Measurements from ENCODE around the gene CACNA2D3. TPM values are rescaled to one million over a fixed set of nuclear protein-coding genes. Genes with fewer than 3 reads are reported as not detected.
A peak's percentile ranks its signal among the peaks of the same experiment; 100 is the strongest.

The CACNA2D3 gene
- total and polyA plus RNA-seq, 4 donors = 14.1 to 34.5 (median 33.4) TPM

GRCh38 chr3:54914180-54914579 is 791.8 kb downstream of the CACNA2D3 start:
- no peaks in the 10 kb centered on the region for H3K4me1 ChIP-seq (ENCODE audit: control insufficient read depth, insufficient read depth, low read length)
- no peaks in the 10 kb centered on the region for H3K36me3 ChIP-seq (ENCODE audit: control insufficient read depth, insufficient read depth, low read length)
- no peak overlapping the region for H3K4me3 ChIP-seq (ENCODE audit: low read depth, low read length)
- H3K27ac ChIP-seq (ENCODE audit: low read depth, low read length) = no peak overlapping the region
- WGBS (ENCODE audit: insufficient coverage) = no CpG with 5 or more reads among the region's 2 CpGs
- no peaks in the 10 kb centered on the region for H3K9me3 ChIP-seq (ENCODE audit: control insufficient read depth, insufficient read depth, low read length)
- DNase-seq (ENCODE audit: low read depth in 4 of 6, low spot score in 6 of 6) = no peak
- no peaks in the 10 kb centered on the region for H3K27me3 ChIP-seq (ENCODE audit: control insufficient read depth, insufficient read depth, low read length)

GRCh38 chr3:54915181-54915580 is 792.8 kb downstream of the CACNA2D3 start:
- Histone ChIP-seq H3K36me3 (ENCODE audit: control insufficient read depth, insufficient read depth, low read length) (no peaks in the 10 kb centered on the region), H3K27ac (ENCODE audit: low read depth, low read length) (no peak overlapping the region), H3K4me3 (ENCODE audit: low read depth, low read length) (no peak overlapping the region), H3K4me1 (ENCODE audit: control insufficient read depth, insufficient read depth, low read length) (no peaks in the 10 kb centered on the region), H3K9me3 (ENCODE audit: control insufficient read depth, insufficient read depth, low read length) (no peaks in the 10 kb centered on the region), H3K27me3 (ENCODE audit: control insufficient read depth, insufficient read depth, low read length) (no peaks in the 10 kb centered on the region)
- no CpG with 5 or more reads among the region's 4 CpGs for WGBS (ENCODE audit: insufficient coverage)
- peak in 1 of 6 donors; percentile 57 for DNase-seq (ENCODE audit: low read depth in 4 of 6, low spot score in 6 of 6)

GRCh38 chr3:54915976-54916375 is 793.6 kb downstream of the CACNA2D3 start:
- Histone ChIP-seq H3K4me3 (ENCODE audit: low read depth, low read length) (no peak overlapping the region), H3K27me3 (ENCODE audit: control insufficient read depth, insufficient read depth, low read length) (no peaks in the 10 kb centered on the region), H3K27ac (ENCODE audit: low read depth, low read length) (no peak overlapping the region), H3K36me3 (ENCODE audit: control insufficient read depth, insufficient read depth, low read length) (no peaks in the 10 kb centered on the region), H3K9me3 (ENCODE audit: control insufficient read depth, insufficient read depth, low read length) (no peaks in the 10 kb centered on the region), H3K4me1 (ENCODE audit: control insufficient read depth, insufficient read depth, low read length) (no peaks in the 10 kb centered on the region)
- no peak for DNase-seq (ENCODE audit: low read depth in 4 of 6, low spot score in 6 of 6)
- WGBS (ENCODE audit: insufficient coverage) = 100% methylated on average over 5 of the region's 8 CpGs

- Histone ChIP-seq H3K27me3 (ENCODE audit: control insufficient read depth, insufficient read depth, low read length) (no peaks in the 10 kb centered on the region), H3K27ac (ENCODE audit: low read depth, low read length) (no peak overlapping the region), H3K9me3 (ENCODE audit: control insufficient read depth, insufficient read depth, low read length) (no peaks in the 10 kb centered on the region), H3K4me3 (ENCODE audit: low read depth, low read length) (no peak overlapping the region), H3K36me3 (ENCODE audit: control insufficient read depth, insufficient read depth, low read length) (no peaks in the 10 kb centered on the region), H3K4me1 (ENCODE audit: control insufficient read depth, insufficient read depth, low read length) (no peaks in the 10 kb centered on the region)
- DNase-seq (ENCODE audit: low read depth in 4 of 6, low spot score in 6 of 6) = no peak
Measured at GRCh38 chr3:54916732-54917131, 794.4 kb downstream of the CACNA2D3 start.

- DNase-seq (ENCODE audit: low read depth in 4 of 6, low spot score in 6 of 6) = no peak
- WGBS (ENCODE audit: insufficient coverage) = no CpG with 5 or more reads among the region's 2 CpGs
Measured at GRCh38 chr3:54917174-54917573, 794.8 kb downstream of the CACNA2D3 start.

GRCh38 chr3:54917862-54918261 is 795.5 kb downstream of the CACNA2D3 start:
- H3K4me3 ChIP-seq (ENCODE audit: low read depth, low read length) = no peak overlapping the region
- no peaks in the 10 kb centered on the region for H3K9me3 ChIP-seq (ENCODE audit: control insufficient read depth, insufficient read depth, low read length)
- no peaks in the 10 kb centered on the region for H3K36me3 ChIP-seq (ENCODE audit: control insufficient read depth, insufficient read depth, low read length)
- no peak overlapping the region for H3K27ac ChIP-seq (ENCODE audit: low read depth, low read length)
- H3K4me1 ChIP-seq (ENCODE audit: control insufficient read depth, insufficient read depth, low read length) = no peaks in the 10 kb centered on the region
- no CpG with 5 or more reads among the region's 4 CpGs for WGBS (ENCODE audit: insufficient coverage)
- no peak for DNase-seq (ENCODE audit: low read depth in 4 of 6, low spot score in 6 of 6)
- H3K27me3 ChIP-seq (ENCODE audit: control insufficient read depth, insufficient read depth, low read length) = no peaks in the 10 kb centered on the region

More at GRCh38 chr3:54917174-54917573, 794.8 kb downstream of the CACNA2D3 start:
- no peak overlapping the region for H3K4me3 ChIP-seq (ENCODE audit: low read depth, low read length)
- no peaks in the 10 kb centered on the region for H3K4me1 ChIP-seq (ENCODE audit: control insufficient read depth, insufficient read depth, low read length)
- no peaks in the 10 kb centered on the region for H3K36me3 ChIP-seq (ENCODE audit: control insufficient read depth, insufficient read depth, low read length)
- no peaks in the 10 kb centered on the region for H3K9me3 ChIP-seq (ENCODE audit: control insufficient read depth, insufficient read depth, low read length)
- no peak overlapping the region for H3K27ac ChIP-seq (ENCODE audit: low read depth, low read length)
- H3K27me3 ChIP-seq (ENCODE audit: control insufficient read depth, insufficient read depth, low read length) = no peaks in the 10 kb centered on the region

- no peak overlapping the region for H3K27ac ChIP-seq (ENCODE audit: low read depth, low read length)
- no peaks in the 10 kb centered on the region for H3K9me3 ChIP-seq (ENCODE audit: control insufficient read depth, insufficient read depth, low read length)
- no peaks in the 10 kb centered on the region for H3K27me3 ChIP-seq (ENCODE audit: control insufficient read depth, insufficient read depth, low read length)
- no peaks in the 10 kb centered on the region for H3K4me1 ChIP-seq (ENCODE audit: control insufficient read depth, insufficient read depth, low read length)
- H3K4me3 ChIP-seq (ENCODE audit: low read depth, low read length) = no peak overlapping the region
- WGBS (ENCODE audit: insufficient coverage) = over 99% methylated on average over 11 of the region's 12 CpGs
- no peak for DNase-seq (ENCODE audit: low read depth in 4 of 6, low spot score in 6 of 6)
- H3K36me3 ChIP-seq (ENCODE audit: control insufficient read depth, insufficient read depth, low read length) = no peaks in the 10 kb centered on the region
Measured at GRCh38 chr3:54918516-54918915, 796.2 kb downstream of the CACNA2D3 start.

- Histone ChIP-seq H3K4me1 (ENCODE audit: control insufficient read depth, insufficient read depth, low read length) (peaks cover 8% of the 10 kb centered on the region), H3K36me3 (ENCODE audit: control insufficient read depth, insufficient read depth, low read length) (no peaks in the 10 kb centered on the region), H3K27ac (ENCODE audit: low read depth, low read length) (no peak within 1 kb of the TSS), H3K4me3 (ENCODE audit: low read depth, low read length) (no peak within 1 kb of the TSS), H3K9me3 (ENCODE audit: control insufficient read depth, insufficient read depth, low read length) (no peaks in the 10 kb centered on the region), H3K27me3 (ENCODE audit: control insufficient read depth, insufficient read depth, low read length) (no peaks in the 10 kb centered on the region)
- peak in 1 of 6 donors; percentile 9 for DNase-seq (ENCODE audit: low read depth in 4 of 6, low spot score in 6 of 6)
- WGBS (ENCODE audit: insufficient coverage) = 61% methylated on average over 12 of the region's 14 CpGs
Measured at GRCh38 chr3:54928046-54928770, 805.9 kb downstream of the CACNA2D3 start, which contains the start of gene LRTM1. Gene LRTM1 (minus strand): TSS chr3:54928059. CDS start chr3:54927911, 148 bp downstream.

- WGBS (ENCODE audit: insufficient coverage) = 7% methylated on average over 3 of the region's 4 CpGs
- Histone ChIP-seq H3K27me3 (ENCODE audit: control insufficient read depth, insufficient read depth, low read length) (no peaks in the 10 kb centered on the region), H3K4me3 (ENCODE audit: low read depth, low read length) (no peak overlapping the region), H3K27ac (ENCODE audit: low read depth, low read length) (no peak overlapping the region), H3K36me3 (ENCODE audit: control insufficient read depth, insufficient read depth, low read length) (no peaks in the 10 kb centered on the region), H3K9me3 (ENCODE audit: control insufficient read depth, insufficient read depth, low read length) (no peaks in the 10 kb centered on the region), H3K4me1 (ENCODE audit: control insufficient read depth, insufficient read depth, low read length) (peaks cover 8% of the 10 kb centered on the region)
- peak in 4 of 6 donors; percentile 31 to 77 (median 60) for DNase-seq (ENCODE audit: low read depth in 4 of 6, low spot score in 6 of 6)
Measured at GRCh38 chr3:54931182-54931581, 808.8 kb downstream of the CACNA2D3 start.

- DNase-seq (ENCODE audit: low read depth in 4 of 6, low spot score in 6 of 6) = peak in 2 of 6 donors; percentile 38 to 68
- H3K27me3 ChIP-seq (ENCODE audit: control insufficient read depth, insufficient read depth, low read length) = no peaks in the 10 kb centered on the region
- peaks cover 8% of the 10 kb centered on the region for H3K4me1 ChIP-seq (ENCODE audit: control insufficient read depth, insufficient read depth, low read length)
- no peaks in the 10 kb centered on the region for H3K36me3 ChIP-seq (ENCODE audit: control insufficient read depth, insufficient read depth, low read length)
- H3K9me3 ChIP-seq (ENCODE audit: control insufficient read depth, insufficient read depth, low read length) = no peaks in the 10 kb centered on the region
- H3K27ac ChIP-seq (ENCODE audit: low read depth, low read length) = no peak overlapping the region
- 17% methylated on average over 1 of the region's 4 CpGs for WGBS (ENCODE audit: insufficient coverage)
- H3K4me3 ChIP-seq (ENCODE audit: low read depth, low read length) = no peak overlapping the region
Measured at GRCh38 chr3:54932606-54933005, 810.3 kb downstream of the CACNA2D3 start.
